DND-41 (cell line): Measurements from ENCODE around the gene ACVR2B.

ENCODE experiments used
- EZH2 ChIP-seq: IDR thresholded peaks from 3 replicates; pipeline ENCODE4 v1.6.1; 2012; ENCODE audit warnings: borderline replicate concordance, low read depth, mild to moderate bottlenecking, moderate library complexity, low read length, inconsistent platforms; ENCODE audit not compliant: severe bottlenecking
- TF ChIP-seq, protein P1 (sequence below): IDR thresholded peaks from 2 replicates; pipeline ENCODE4 v1.5.1; 2012; ENCODE audit warnings: borderline replicate concordance, low read length, moderate library complexity, mild to moderate bottlenecking; ENCODE audit not compliant: poor library complexity, severe bottlenecking; ENCODE audit errors: extremely low read depth

DNA sequence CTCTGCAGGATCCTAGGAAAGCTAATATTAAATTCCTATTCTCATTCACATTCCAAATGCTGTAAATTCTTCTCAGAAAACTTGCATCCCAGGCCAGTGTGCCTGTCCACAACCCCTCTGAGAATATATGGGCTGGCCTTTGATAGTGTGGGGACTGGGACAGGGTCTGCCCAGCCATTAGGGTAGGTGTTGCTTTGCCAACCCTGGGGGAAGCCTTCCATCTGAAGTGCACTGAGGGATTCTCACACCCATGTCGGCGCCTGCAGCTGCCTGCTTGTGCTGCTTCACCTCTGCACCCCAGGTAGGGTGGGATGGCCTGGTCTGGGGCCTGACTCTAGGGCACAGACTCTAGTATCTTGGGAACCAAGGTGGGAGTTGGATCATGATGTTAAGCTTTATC lies 27.2 kb downstream of the ACVR2B start:
- TF ChIP-seq EZH2, result no peak
- TF ChIP-seq, protein P1, sequence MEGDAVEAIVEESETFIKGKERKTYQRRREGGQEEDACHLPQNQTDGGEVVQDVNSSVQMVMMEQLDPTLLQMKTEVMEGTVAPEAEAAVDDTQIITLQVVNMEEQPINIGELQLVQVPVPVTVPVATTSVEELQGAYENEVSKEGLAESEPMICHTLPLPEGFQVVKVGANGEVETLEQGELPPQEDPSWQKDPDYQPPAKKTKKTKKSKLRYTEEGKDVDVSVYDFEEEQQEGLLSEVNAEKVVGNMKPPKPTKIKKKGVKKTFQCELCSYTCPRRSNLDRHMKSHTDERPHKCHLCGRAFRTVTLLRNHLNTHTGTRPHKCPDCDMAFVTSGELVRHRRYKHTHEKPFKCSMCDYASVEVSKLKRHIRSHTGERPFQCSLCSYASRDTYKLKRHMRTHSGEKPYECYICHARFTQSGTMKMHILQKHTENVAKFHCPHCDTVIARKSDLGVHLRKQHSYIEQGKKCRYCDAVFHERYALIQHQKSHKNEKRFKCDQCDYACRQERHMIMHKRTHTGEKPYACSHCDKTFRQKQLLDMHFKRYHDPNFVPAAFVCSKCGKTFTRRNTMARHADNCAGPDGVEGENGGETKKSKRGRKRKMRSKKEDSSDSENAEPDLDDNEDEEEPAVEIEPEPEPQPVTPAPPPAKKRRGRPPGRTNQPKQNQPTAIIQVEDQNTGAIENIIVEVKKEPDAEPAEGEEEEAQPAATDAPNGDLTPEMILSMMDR, result no peak
